HUDEP-2 (cell line): ENCODE results near the gene BAIAP2.

Source experiments
- DNase-seq, 76 experiments: peaks; one replicate each; lab custom pipeline; 2025; ENCODE audit not compliant: unreplicated experiment in 76 of 76; lab: John Stamatoyannopoulos, UW

The BAIAP2 gene

GRCh38 chr17:81036197-81036941 is 1.4 kb downstream of the BAIAP2 start:
- no peak for DNase-seq

GRCh38 chr17:81037026-81037797 is 2.3 kb downstream of the BAIAP2 start:
- DNase-seq: no peak

GRCh38 chr17:81037798-81038733 is 3.1 kb downstream of the BAIAP2 start:
- no peak for DNase-seq

GRCh38 chr17:81039096-81039495 is 4.1 kb downstream of the BAIAP2 start:
- DNase-seq: no peak

GRCh38 chr17:81039854-81040758 is 5.2 kb downstream of the BAIAP2 start:
- peak in 4 of 76 experiments; percentile 8 to 22 (median 10) for DNase-seq

GRCh38 chr17:81040791-81041337 is 5.9 kb downstream of the BAIAP2 start:
- peak in 16 of 76 experiments; percentile 1 to 34 (median 20) for DNase-seq

GRCh38 chr17:81042606-81043005 is 7.7 kb downstream of the BAIAP2 start:
- no peak for DNase-seq

GRCh38 chr17:81043319-81043724 is 8.4 kb downstream of the BAIAP2 start:
- no peak for DNase-seq

GRCh38 chr17:81043725-81044427 is 8.9 kb downstream of the BAIAP2 start:
- DNase-seq: no peak

- DNase-seq: no peak
Observed at GRCh38 chr17:81044428-81044763, 9.4 kb downstream of the BAIAP2 start.

GRCh38 chr17:81044764-81045589 is 10.0 kb downstream of the BAIAP2 start:
- peak in 31 of 76 experiments; percentile 2 to 57 (median 23) for DNase-seq

GRCh38 chr17:81045590-81046095 is 10.7 kb downstream of the BAIAP2 start:
- no peak for DNase-seq

- DNase-seq: no peak
Observed at GRCh38 chr17:81046132-81046769, 11.3 kb downstream of the BAIAP2 start.

- DNase-seq: no peak
Observed at GRCh38 chr17:81046770-81047359, 11.9 kb downstream of the BAIAP2 start.

GRCh38 chr17:81048827-81049371 is 13.9 kb downstream of the BAIAP2 start:
- DNase-seq: no peak

- DNase-seq: no peak
Observed at GRCh38 chr17:81049372-81049911, 14.5 kb downstream of the BAIAP2 start.
